Right ventricle myocardium superior (tissue), 1 donor: ENCODE measurements around the gene PRDM16. TPM values are rescaled to one million over a fixed set of nuclear protein-coding genes. Genes with fewer than 3 reads are reported as not detected.
A peak's percentile ranks its signal among the peaks of the same experiment; 100 is the strongest.
"Not testable (repeated sequence)": the region's sequence is repeated elsewhere in the genome, so short reads cannot be mapped to it uniquely, and the experiment has no call there.

Experiments used
- ATAC-seq: fragments of 200-7000 bp; cut with Tn5 transposase; one replicate; pipeline ENCODE4 v1.9.1; 2020; ENCODE audit warnings: mild to moderate bottlenecking; ENCODE audit not compliant: poor library complexity
- DNase-seq: peaks from one replicate; pipeline ENCODE4 v3.0.0-alpha.2; 2020
- intact Hi-C: fragments of 100-400 bp; cut with DNase I; formaldehyde crosslinking; loops from one replicate; pipeline ENCODE4 v1.11.2; 2022
- total RNA-seq: library from RNA; stranded (reverse); fragmentation: NEBNext Ultra II Directional; extraction: Animal tissue kit (Norgen Biotek cat#: 25700); gene quantifications from one replicate; pipeline ENCODE4 v1.2.1, GENCODE V29; 2021
- donor health status: DM: no; HTN: yes; CAD: no; lungs with severe emphysema.

The PRDM16 gene
- total RNA-seq, 1 donor from 2014 or later = 14.2 TPM

- intact Hi-C loops = no loop called here
- ATAC-seq (no peak), DNase-seq (no peak)
These were observed 91.0 kb downstream of the PRDM16 start for GRCh38 chr1:3159996-3160395.

- no peak for DNase-seq
- ATAC-seq = no peak
- intact Hi-C loops = no loop called here
These were observed 91.7 kb downstream of the PRDM16 start for GRCh38 chr1:3160647-3161145.

- intact Hi-C loops = no loop called here
- peak; percentile 63 for ATAC-seq
- DNase-seq = no peak
These were observed 92.3 kb downstream of the PRDM16 start for GRCh38 chr1:3161176-3161840.

- DNase-seq (no peak), ATAC-seq (no peak)
- intact Hi-C loops = no loop called here
These were observed 93.4 kb downstream of the PRDM16 start for GRCh38 chr1:3162322-3162882.

- DNase-seq = no peak
- no peak for ATAC-seq
- intact Hi-C loops = no loop called here
These were observed 94.4 kb downstream of the PRDM16 start for GRCh38 chr1:3163356-3163755.

GRCh38 chr1:3164671-3165070 lies 95.7 kb downstream of the PRDM16 start:
- intact Hi-C loops = no loop called here
- ATAC-seq = no peak

GRCh38 chr1:3165189-3165588 lies 96.2 kb downstream of the PRDM16 start:
- DNase-seq, ATAC-seq, intact Hi-C loops: not testable (repeated sequence)

More at GRCh38 chr1:3164671-3165070, 95.7 kb downstream of the PRDM16 start:
- DNase-seq = no peak

GRCh38 chr1:3166206-3166918 lies 97.4 kb downstream of the PRDM16 start:
- DNase-seq = no peak
- intact Hi-C loops = no loop called here
- ATAC-seq = no peak

- ATAC-seq = no peak
- intact Hi-C loops = no loop called here
These were observed 98.3 kb downstream of the PRDM16 start for GRCh38 chr1:3167255-3167654.

GRCh38 chr1:3168678-3169077 lies 99.7 kb downstream of the PRDM16 start:
- ATAC-seq (no peak), DNase-seq (no peak)
- intact Hi-C loops = no loop called here

More at GRCh38 chr1:3167255-3167654, 98.3 kb downstream of the PRDM16 start:
- no peak for DNase-seq

GRCh38 chr1:3169665-3170356 lies 100.8 kb downstream of the PRDM16 start:
- intact Hi-C loops = no loop called here
- ATAC-seq = no peak
- DNase-seq = no peak

GRCh38 chr1:3170561-3171453 lies 101.8 kb downstream of the PRDM16 start:
- intact Hi-C loops = no loop called here
- DNase-seq (peak; percentile 90), ATAC-seq (peak; percentile 87)

GRCh38 chr1:3171761-3172160 lies 102.8 kb downstream of the PRDM16 start:
- ATAC-seq (no peak), DNase-seq (no peak)
- intact Hi-C loops = no loop called here

- ATAC-seq (no peak), DNase-seq (no peak)
- intact Hi-C loops = no loop called here
These were observed 103.7 kb downstream of the PRDM16 start for GRCh38 chr1:3172431-3173380.

GRCh38 chr1:3173381-3173980 lies 104.5 kb downstream of the PRDM16 start:
- DNase-seq (no peak), ATAC-seq (no peak)
- intact Hi-C loops = no loop called here

GRCh38 chr1:3174487-3175247 lies 105.7 kb downstream of the PRDM16 start:
- ATAC-seq = peak; percentile 59
- peak; percentile 86 for DNase-seq
- intact Hi-C loops = no loop called here
